ENCODE data around the gene STPG4. TPM values are rescaled to one million over a fixed set of nuclear protein-coding genes. Genes with fewer than 3 reads are reported as not detected.
"Not testable (repeated sequence)": the region's sequence is repeated elsewhere in the genome, so short reads cannot be mapped to it uniquely, and the experiment has no call there.

The STPG4 gene
- total RNA-seq, 4 donors from 2014 or later, result not detected

GRCh38 chr2:47190188-47190881 lies 35.2 kb upstream of the STPG4 start:
- peaks cover 5 to 50% (median 44%) of the 10 kb centered on the region in 4 donors for H3K4me1 ChIP-seq
- peak overlapping the region; percentile 71 to 80 (median 75) for H3K27ac ChIP-seq (replicated peaks in 1 of 4)
- 15% methylated on average over 1 of the region's 1 CpG for WGBS

GRCh38 chr2:47189635-47190034 lies 34.5 kb upstream of the STPG4 start:
- no peaks in the 10 kb centered on the region for H3K27me3 ChIP-seq
- H3K4me3 ChIP-seq, result no peak overlapping the region
- H3K9me3 ChIP-seq, result no peaks in the 10 kb centered on the region
- 65% methylated on average over 1 of the region's 1 CpG for WGBS
- no peaks in the 10 kb centered on the region for H3K36me3 ChIP-seq
- TF ChIP-seq EP300 (IDR thresholded peaks at IDR 0.05) (no peak), CTCF (IDR thresholded peaks at IDR 0.05) (no peak), POLR2AphosphoS5 (IDR thresholded peaks at IDR 0.05) (no peak), POLR2A (IDR thresholded peaks at IDR 0.05; ENCODE audit: low read depth) (no peak)
- peak overlapping the region in 3 of 4 donors; percentile 71 to 80 (median 72) for H3K27ac ChIP-seq (replicated peaks in 1 of 4)
- DNase-seq (ENCODE audit: extremely low spot score), result no peak
- H3K4me1 ChIP-seq, result peaks cover 5 to 50% (median 44%) of the 10 kb centered on the region in 4 donors
- intact Hi-C loops (cut with DNase I), result loop anchor here (5.0 kb wide), 1 partner anchor 38 kb away; no protein-coding TSS in a partner anchor

More at GRCh38 chr2:47190188-47190881, 35.2 kb upstream of the STPG4 start:
- no peak overlapping the region for H3K4me3 ChIP-seq
- TF ChIP-seq POLR2A (IDR thresholded peaks at IDR 0.05; ENCODE audit: low read depth), result no peak
- no peak for TF ChIP-seq CTCF (IDR thresholded peaks at IDR 0.05)
- TF ChIP-seq POLR2AphosphoS5 (IDR thresholded peaks at IDR 0.05), result no peak
- TF ChIP-seq EP300 (IDR thresholded peaks at IDR 0.05), result no peak
- H3K36me3 ChIP-seq, result no peaks in the 10 kb centered on the region
- H3K9me3 ChIP-seq, result no peaks in the 10 kb centered on the region
- no peaks in the 10 kb centered on the region for H3K27me3 ChIP-seq
- peak; percentile 19 for DNase-seq (ENCODE audit: extremely low spot score)
- intact Hi-C loops (cut with DNase I), result no loop called here

GRCh38 chr2:47187069-47187468 lies 32.0 kb upstream of the STPG4 start:
- H3K4me3 ChIP-seq, result no peak overlapping the region
- no peak for DNase-seq (ENCODE audit: extremely low spot score)
- WGBS, result 83% methylated on average over 4 of the region's 4 CpGs

GRCh38 chr2:47186351-47186750 lies 31.2 kb upstream of the STPG4 start:
- DNase-seq (ENCODE audit: extremely low spot score), result no peak
- 96% methylated on average over 2 of the region's 2 CpGs for WGBS
- H3K27ac ChIP-seq (replicated peaks in 1 of 4), result no peak overlapping the region
- H3K36me3 ChIP-seq, result no peaks in the 10 kb centered on the region
- H3K4me3 ChIP-seq, result no peak overlapping the region
- intact Hi-C loops (cut with DNase I), result loop anchor here (5.0 kb wide), 1 partner anchor 41 kb away; no protein-coding TSS in a partner anchor
- H3K9me3 ChIP-seq, result no peaks in the 10 kb centered on the region
- H3K4me1 ChIP-seq, result peaks cover 0 to 22% (median 17%) of the 10 kb centered on the region in 4 donors
- TF ChIP-seq POLR2AphosphoS5 (IDR thresholded peaks at IDR 0.05) (no peak), CTCF (IDR thresholded peaks at IDR 0.05) (no peak), EP300 (IDR thresholded peaks at IDR 0.05) (no peak), POLR2A (IDR thresholded peaks at IDR 0.05; ENCODE audit: low read depth) (no peak)
- no peaks in the 10 kb centered on the region for H3K27me3 ChIP-seq

More at GRCh38 chr2:47187069-47187468, 32.0 kb upstream of the STPG4 start:
- intact Hi-C loops (cut with DNase I), result loop anchor here (5.0 kb wide), 1 partner anchor 40 kb away; no protein-coding TSS in a partner anchor
- no peak for TF ChIP-seq POLR2A (IDR thresholded peaks at IDR 0.05; ENCODE audit: low read depth)
- TF ChIP-seq CTCF (IDR thresholded peaks at IDR 0.05), result no peak
- no peak for TF ChIP-seq POLR2AphosphoS5 (IDR thresholded peaks at IDR 0.05)
- no peak for TF ChIP-seq EP300 (IDR thresholded peaks at IDR 0.05)
- peaks cover 0 to 29% (median 25%) of the 10 kb centered on the region in 4 donors for H3K4me1 ChIP-seq
- H3K9me3 ChIP-seq, result no peaks in the 10 kb centered on the region
- H3K27ac ChIP-seq (replicated peaks in 1 of 4), result no peak overlapping the region
- no peaks in the 10 kb centered on the region for H3K36me3 ChIP-seq
- no peaks in the 10 kb centered on the region for H3K27me3 ChIP-seq

GRCh38 chr2:47185098-47185497 lies 30.0 kb upstream of the STPG4 start:
- not testable (repeated sequence) for H3K4me3 ChIP-seq; DNase-seq (ENCODE audit: extremely low spot score); H3K36me3 ChIP-seq; H3K4me1 ChIP-seq; H3K27me3 ChIP-seq; H3K27ac ChIP-seq (replicated peaks in 1 of 4); H3K9me3 ChIP-seq
- intact Hi-C loops (cut with DNase I), result loop anchor here (5.0 kb wide), 1 partner anchor 42 kb away; no protein-coding TSS in a partner anchor
- WGBS, result 78% methylated on average over 5 of the region's 5 CpGs

Measured in esophagus muscularis mucosa (tissue), 4 donors.